Esophagus squamous epithelium (tissue), 5 donors: ENCODE measurements around the gene UNC93A. TPM values are rescaled to one million over a fixed set of nuclear protein-coding genes. Genes with fewer than 3 reads are reported as not detected.

ENCODE experiments used
- DNase-seq: peaks from one replicate; lab custom pipeline; 2025; lab: John Stamatoyannopoulos, UW
- H3K27ac ChIP-seq, 4 donors: fragments of 200-600 bp; sonication (generic); one replicate each; pipeline ENCODE4 v1.5.1; 2016 to 2019; ENCODE audit warnings: mild to moderate bottlenecking in 1 of 4
- H3K27me3 ChIP-seq, 4 donors: fragments of 200-600 bp; sonication (generic); 1 replicate in 3 of 4; 2 replicates in 1 of 4; pipeline versions ENCODE4 v1.5.1 to v1.6.0; 2017 to 2021; ENCODE audit warnings: antibody characterized with exemption in 1 of 4
- H3K36me3 ChIP-seq, 3 donors: fragments of 200-600 bp; sonication (generic); one replicate each; pipeline ENCODE4 v1.5.1; 2016 to 2019
- H3K4me1 ChIP-seq, 3 donors: fragments of 200-600 bp; sonication (generic); one replicate each; pipeline ENCODE4 v1.5.1; 2017 to 2019
- H3K4me3 ChIP-seq, 4 donors: fragments of 200-600 bp; sonication (generic); 1 replicate in 3 of 4; 2 replicates in 1 of 4; pipeline ENCODE4 v1.5.1; 2016 to 2019; ENCODE audit warnings: mild to moderate bottlenecking in 2 of 4, moderate library complexity in 1 of 4
- H3K9me3 ChIP-seq, 3 donors: fragments of 200-600 bp; sonication (generic); one replicate each; pipeline ENCODE4 v1.5.1; 2016 to 2019
- POLR2A ChIP-seq, 4 donors: fragments of 450-650 bp; IDR thresholded peaks; one replicate each; pipeline ENCODE4 v1.6.1; 2017; ENCODE audit warnings: antibody characterized with exemption in 4 of 4, mild to moderate bottlenecking in 4 of 4, moderate library complexity in 3 of 4
- WGBS, 2 donors: methylation state at CpG; one replicate each; pipeline ENCODE4 v1.1.5; 2018; 5-methylcytosine and 5-hydroxymethylcytosine counted together
- intact Hi-C: fragments of 100-400 bp; cut with DNase I; formaldehyde crosslinking; loops from one replicate; pipeline ENCODE4 v1.15.0; 2022
- total RNA-seq, 4 donors: library from RNA; depleted of rRNA; stranded (reverse); fragments of >200 nt; gene quantifications; one replicate each; pipeline ENCODE4 v1.1.0, GENCODE V29; 2016
- TF ChIP-seq, protein P1 (sequence below), 6 experiments: fragments of 450-650 bp in 4 of 6; fragments of 200-600 bp in 2 of 6; sonication (generic) in 2 of 6; IDR thresholded peaks; one replicate each; pipeline ENCODE4 v1.5.1; 2016 to 2019; ENCODE audit warnings: antibody characterized with exemption in 6 of 6, mild to moderate bottlenecking in 4 of 6, moderate library complexity in 4 of 6
- donor health status: DM: yes; HTN: yes; CAD: no.

UNC93A gene
- total RNA-seq, 4 donors from 2014 or later = 0.76 to 5.2 (median 0.93) TPM

DNA sequence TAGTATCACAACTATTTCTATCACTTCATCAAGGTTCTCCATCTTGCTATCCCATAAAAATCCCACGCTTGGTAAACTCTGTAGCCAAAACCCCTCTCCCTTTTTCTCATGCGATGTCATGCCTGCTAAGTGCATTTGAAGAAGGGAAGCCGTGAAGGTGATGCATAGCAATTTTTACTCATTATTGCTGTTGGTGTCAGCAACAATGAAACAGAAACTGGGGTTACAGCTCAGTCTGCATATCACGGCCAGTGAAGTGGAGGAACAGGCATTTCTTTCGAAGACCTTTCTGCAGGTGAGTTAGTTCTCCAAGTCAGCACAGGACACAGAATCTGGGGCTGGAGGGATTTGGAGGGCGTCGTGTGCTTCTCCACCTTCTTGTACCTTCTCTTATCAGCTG lies 5.8 kb downstream of the UNC93A start:
- Histone ChIP-seq H3K9me3 (no peaks in the 10 kb centered on the region), H3K27me3 (no peaks in the 10 kb centered on the region), H3K4me3 (no peak overlapping the region), H3K36me3 (no peaks in the 10 kb centered on the region), H3K4me1 (no peaks in the 10 kb centered on the region), H3K27ac (no peak overlapping the region)
- DNase-seq = no peak
- WGBS, 2 donors = 73 to 87% methylated on average over 7 of the region's 7 CpGs
- TF ChIP-seq, protein P1, sequence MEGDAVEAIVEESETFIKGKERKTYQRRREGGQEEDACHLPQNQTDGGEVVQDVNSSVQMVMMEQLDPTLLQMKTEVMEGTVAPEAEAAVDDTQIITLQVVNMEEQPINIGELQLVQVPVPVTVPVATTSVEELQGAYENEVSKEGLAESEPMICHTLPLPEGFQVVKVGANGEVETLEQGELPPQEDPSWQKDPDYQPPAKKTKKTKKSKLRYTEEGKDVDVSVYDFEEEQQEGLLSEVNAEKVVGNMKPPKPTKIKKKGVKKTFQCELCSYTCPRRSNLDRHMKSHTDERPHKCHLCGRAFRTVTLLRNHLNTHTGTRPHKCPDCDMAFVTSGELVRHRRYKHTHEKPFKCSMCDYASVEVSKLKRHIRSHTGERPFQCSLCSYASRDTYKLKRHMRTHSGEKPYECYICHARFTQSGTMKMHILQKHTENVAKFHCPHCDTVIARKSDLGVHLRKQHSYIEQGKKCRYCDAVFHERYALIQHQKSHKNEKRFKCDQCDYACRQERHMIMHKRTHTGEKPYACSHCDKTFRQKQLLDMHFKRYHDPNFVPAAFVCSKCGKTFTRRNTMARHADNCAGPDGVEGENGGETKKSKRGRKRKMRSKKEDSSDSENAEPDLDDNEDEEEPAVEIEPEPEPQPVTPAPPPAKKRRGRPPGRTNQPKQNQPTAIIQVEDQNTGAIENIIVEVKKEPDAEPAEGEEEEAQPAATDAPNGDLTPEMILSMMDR (IDR thresholded peaks at IDR 0.05) = no peak
- TF ChIP-seq POLR2A (IDR thresholded peaks at IDR 0.05) = no peak
- intact Hi-C loops = no loop called here

DNA sequence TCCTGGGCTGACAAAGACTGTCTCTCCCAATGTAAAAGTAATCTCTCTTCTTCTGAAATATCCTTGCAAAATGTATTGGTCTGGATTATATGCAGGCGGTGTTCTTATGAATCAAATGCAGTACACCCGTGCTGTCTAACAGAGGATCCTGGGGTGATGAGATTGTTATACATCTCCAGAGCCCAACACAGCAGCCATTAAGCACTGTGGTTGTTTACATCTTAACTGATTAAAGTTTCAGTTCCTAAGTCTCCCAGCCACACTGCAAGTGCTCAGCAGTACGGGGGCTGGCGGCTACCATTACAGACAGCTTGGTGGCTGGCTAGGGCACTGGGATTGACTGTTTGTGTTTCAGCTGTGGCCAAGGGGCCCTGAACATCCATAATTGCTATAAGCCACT lies 7.0 kb downstream of the UNC93A start:
- Histone ChIP-seq H3K9me3 (no peaks in the 10 kb centered on the region), H3K4me1 (no peaks in the 10 kb centered on the region), H3K4me3 (no peak overlapping the region), H3K27ac (no peak overlapping the region), H3K27me3 (no peaks in the 10 kb centered on the region), H3K36me3 (no peaks in the 10 kb centered on the region)
- 67 to 77% methylated on average over 4 of the region's 4 CpGs for WGBS, 2 donors
- no peak for TF ChIP-seq POLR2A (IDR thresholded peaks at IDR 0.05)
- TF ChIP-seq, protein P1 (IDR thresholded peaks at IDR 0.05) = no peak
- DNase-seq = no peak
- intact Hi-C loops = no loop called here

DNA sequence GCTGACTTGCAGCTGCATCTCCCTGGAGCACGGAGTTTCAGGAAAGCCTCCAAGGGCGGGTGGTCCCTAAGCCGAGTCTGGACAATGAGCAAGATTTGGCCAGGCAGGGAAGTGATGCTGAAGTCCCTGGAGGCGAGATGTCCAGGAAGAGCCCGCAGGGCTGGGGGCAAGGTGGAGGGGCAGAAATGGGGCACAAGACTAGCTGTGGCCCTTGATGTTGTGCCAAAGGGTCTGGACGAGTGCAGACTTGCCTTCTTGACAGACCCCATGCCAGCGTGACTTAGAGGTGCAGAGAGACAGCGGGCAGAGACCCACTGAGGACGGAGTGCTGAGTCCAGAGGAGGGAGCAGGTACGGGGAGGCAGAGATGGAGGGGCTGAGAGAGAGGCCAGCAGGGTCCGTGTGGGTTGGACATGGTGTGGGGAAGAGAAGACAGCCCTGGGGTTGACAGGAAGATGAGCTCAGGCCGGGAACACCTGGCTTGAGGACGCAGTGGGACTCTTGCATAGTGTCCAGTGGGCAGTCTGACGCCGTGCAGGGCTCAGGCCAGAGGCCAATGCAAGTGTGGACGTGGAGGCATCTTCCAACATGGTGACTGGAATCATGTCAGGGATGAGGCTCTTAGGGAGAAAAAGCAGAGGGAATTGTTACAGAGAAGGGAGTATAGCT lies 8.7 kb downstream of the UNC93A start:
- H3K4me1 ChIP-seq = no peaks in the 10 kb centered on the region
- TF ChIP-seq, protein P1 (IDR thresholded peaks at IDR 0.05) = no peak
- TF ChIP-seq POLR2A (IDR thresholded peaks at IDR 0.05) = no peak
- H3K4me3 ChIP-seq = no peak overlapping the region
- WGBS, 2 donors = 81 to 83% methylated on average over 13 to 14 of the region's 16 CpGs
- H3K27ac ChIP-seq = no peak overlapping the region
- no peaks in the 10 kb centered on the region for H3K27me3 ChIP-seq
- intact Hi-C loops = no loop called here
- H3K36me3 ChIP-seq = no peaks in the 10 kb centered on the region
- H3K9me3 ChIP-seq = no peaks in the 10 kb centered on the region
- no peak for DNase-seq

DNA sequence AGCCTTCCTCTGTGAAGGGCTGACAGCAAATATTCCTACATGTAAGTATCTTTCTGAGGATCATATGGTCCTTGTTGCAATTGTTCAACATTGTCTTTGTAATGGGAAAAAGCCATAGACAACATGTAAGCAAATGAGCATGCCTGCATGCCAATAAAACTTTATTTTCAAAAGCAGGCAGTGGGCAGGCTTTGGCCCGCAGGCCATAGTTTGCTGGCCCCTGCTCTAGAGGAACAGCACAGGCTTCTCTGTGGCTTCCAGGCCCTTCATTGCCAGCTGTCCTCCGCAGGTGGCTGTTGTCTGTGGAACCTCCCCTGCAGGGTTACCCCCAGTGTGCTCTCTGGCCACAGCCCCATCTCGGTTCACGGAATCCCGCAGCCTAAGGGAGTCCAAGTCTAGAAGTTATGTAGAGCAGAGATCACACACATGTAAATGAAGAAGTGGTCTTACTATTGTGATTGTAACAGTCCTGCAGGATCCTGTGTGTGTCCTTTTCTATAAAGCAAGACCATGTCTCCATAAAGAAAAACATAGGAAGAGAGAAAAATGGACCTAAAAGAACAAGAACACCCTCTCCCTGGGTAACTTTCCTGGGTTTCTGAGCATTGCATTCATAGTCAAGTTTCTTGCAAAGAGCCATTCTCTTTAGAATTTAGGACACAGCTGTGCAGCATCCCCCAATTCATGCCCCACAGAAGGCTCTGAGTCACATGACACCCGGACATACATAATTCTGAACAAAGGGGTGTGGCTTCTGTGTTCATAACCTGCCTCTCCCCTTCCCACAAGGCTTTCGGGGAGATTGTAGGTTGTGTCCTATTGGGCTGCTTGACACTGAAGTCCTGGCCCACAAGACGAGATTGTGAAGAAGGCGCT lies 10.0 kb downstream of the UNC93A start:
- no peaks in the 10 kb centered on the region for H3K36me3 ChIP-seq
- DNase-seq = no peak
- intact Hi-C loops = no loop called here
- 78 to 80% methylated on average over 5 to 9 of the region's 9 CpGs for WGBS, 2 donors
- H3K9me3 ChIP-seq = no peaks in the 10 kb centered on the region
- TF ChIP-seq, protein P1 (IDR thresholded peaks at IDR 0.05) = no peak
- TF ChIP-seq POLR2A (IDR thresholded peaks at IDR 0.05) = no peak
- no peaks in the 10 kb centered on the region for H3K4me1 ChIP-seq
- H3K27me3 ChIP-seq = no peaks in the 10 kb centered on the region
- H3K4me3 ChIP-seq = no peak overlapping the region
- no peak overlapping the region for H3K27ac ChIP-seq

DNA sequence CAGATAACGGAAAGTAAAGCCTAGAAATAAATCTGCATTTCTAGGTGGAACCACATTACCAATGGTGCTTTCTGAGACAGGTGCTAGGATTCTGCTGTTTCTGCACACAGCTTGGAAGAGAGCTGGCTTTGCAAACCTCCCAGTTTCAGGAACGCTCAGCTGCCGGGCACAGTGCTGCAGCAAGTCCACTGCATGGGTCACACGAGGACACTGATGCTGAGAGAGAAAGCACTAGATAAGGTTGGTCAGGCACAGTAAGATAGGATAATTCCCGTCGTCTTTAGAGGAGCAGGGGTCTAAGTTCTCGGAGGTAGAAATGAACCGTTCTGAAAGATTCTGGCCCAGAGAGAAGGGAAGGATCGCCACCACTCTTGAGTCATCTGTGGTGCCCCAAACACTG lies 11.0 kb downstream of the UNC93A start:
- Histone ChIP-seq H3K4me1 (no peaks in the 10 kb centered on the region), H3K36me3 (no peaks in the 10 kb centered on the region), H3K4me3 (no peak overlapping the region), H3K9me3 (no peaks in the 10 kb centered on the region), H3K27me3 (no peaks in the 10 kb centered on the region), H3K27ac (no peak overlapping the region)
- no peak for DNase-seq
- 63 to 77% methylated on average over 7 to 9 of the region's 9 CpGs for WGBS, 2 donors
- TF ChIP-seq, protein P1 (IDR thresholded peaks at IDR 0.05) = no peak
- no peak for TF ChIP-seq POLR2A (IDR thresholded peaks at IDR 0.05)
- intact Hi-C loops = no loop called here
